Vagina (tissue), 2 donors: ENCODE results near the gene C20orf144.
A peak's percentile ranks its signal among the peaks of the same experiment; 100 is the strongest.

Experiments
- POLR2A ChIP-seq, 2 donors: fragments of 450-650 bp; IDR thresholded peaks; one replicate each; pipeline ENCODE4 v1.6.1; 2017; ENCODE audit warnings: antibody characterized with exemption in 2 of 2, mild to moderate bottlenecking in 2 of 2, moderate library complexity in 2 of 2
- POLR2AphosphoS5 ChIP-seq, 2 donors: sonication (generic); formaldehyde crosslinking; IDR thresholded peaks; one replicate each; pipeline ENCODE4 v1.9.0; 2017; ENCODE audit warnings: antibody characterized with exemption in 2 of 2, mild to moderate bottlenecking in 2 of 2, low read depth in 1 of 2; ENCODE audit not compliant: insufficient read depth in 1 of 2
- TF ChIP-seq, protein P1 (sequence below), 3 experiments: fragments of 450-650 bp in 2 of 3; fragments of 200-600 bp in 1 of 3; sonication (generic) in 1 of 3; IDR thresholded peaks; one replicate each; pipeline ENCODE4 v1.5.1; 2017 to 2019; ENCODE audit warnings: antibody characterized with exemption in 3 of 3, mild to moderate bottlenecking in 2 of 3, moderate library complexity in 2 of 3

- TF ChIP-seq POLR2A (IDR thresholded peaks at IDR 0.05) (no peak), POLR2AphosphoS5 (IDR thresholded peaks at IDR 0.05; ENCODE audit: insufficient read depth in 1 of 2, low read depth in 1 of 2) (peak; percentile 34 to 79)
- TF ChIP-seq, protein P1, sequence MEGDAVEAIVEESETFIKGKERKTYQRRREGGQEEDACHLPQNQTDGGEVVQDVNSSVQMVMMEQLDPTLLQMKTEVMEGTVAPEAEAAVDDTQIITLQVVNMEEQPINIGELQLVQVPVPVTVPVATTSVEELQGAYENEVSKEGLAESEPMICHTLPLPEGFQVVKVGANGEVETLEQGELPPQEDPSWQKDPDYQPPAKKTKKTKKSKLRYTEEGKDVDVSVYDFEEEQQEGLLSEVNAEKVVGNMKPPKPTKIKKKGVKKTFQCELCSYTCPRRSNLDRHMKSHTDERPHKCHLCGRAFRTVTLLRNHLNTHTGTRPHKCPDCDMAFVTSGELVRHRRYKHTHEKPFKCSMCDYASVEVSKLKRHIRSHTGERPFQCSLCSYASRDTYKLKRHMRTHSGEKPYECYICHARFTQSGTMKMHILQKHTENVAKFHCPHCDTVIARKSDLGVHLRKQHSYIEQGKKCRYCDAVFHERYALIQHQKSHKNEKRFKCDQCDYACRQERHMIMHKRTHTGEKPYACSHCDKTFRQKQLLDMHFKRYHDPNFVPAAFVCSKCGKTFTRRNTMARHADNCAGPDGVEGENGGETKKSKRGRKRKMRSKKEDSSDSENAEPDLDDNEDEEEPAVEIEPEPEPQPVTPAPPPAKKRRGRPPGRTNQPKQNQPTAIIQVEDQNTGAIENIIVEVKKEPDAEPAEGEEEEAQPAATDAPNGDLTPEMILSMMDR (IDR thresholded peaks at IDR 0.05): no peak
These were observed 35.0 kb downstream of the C20orf144 start for GRCh38 chr20:33697129-33697528.
